Esophagus squamous epithelium (tissue), 4 donors: Measurements from ENCODE around the gene PLA2G15.

Experiments
- CTCF ChIP-seq, 6 experiments: fragments of 450-650 bp in 4 of 6; fragments of 200-600 bp in 2 of 6; sonication (generic) in 2 of 6; IDR thresholded peaks; one replicate each; pipeline ENCODE4 v1.5.1; 2016 to 2019; ENCODE audit warnings: antibody characterized with exemption in 6 of 6, mild to moderate bottlenecking in 4 of 6, moderate library complexity in 4 of 6
- POLR2A ChIP-seq, 4 donors: fragments of 450-650 bp; IDR thresholded peaks; one replicate each; pipeline ENCODE4 v1.6.1; 2017; ENCODE audit warnings: antibody characterized with exemption in 4 of 4, mild to moderate bottlenecking in 4 of 4, moderate library complexity in 3 of 4

- TF ChIP-seq POLR2A (IDR thresholded peaks at IDR 0.05) (no peak), CTCF (IDR thresholded peaks at IDR 0.05) (no peak)
Measured at GRCh38 chr16:68246121-68246520, 948 bp downstream of the PLA2G15 start.
